Activated CD8-positive, alpha-beta memory T cell treated with anti-CD3 and anti-CD28 coated beads, Interleukin-2, amount 50 U/mL, for 4 hours (primary cell): ENCODE results near the gene CD44.

Experiments
- DNase-seq: peaks from one replicate; pipeline ENCODE4 v3.0.0-alpha.2; 2020

CD44 gene

DNA sequence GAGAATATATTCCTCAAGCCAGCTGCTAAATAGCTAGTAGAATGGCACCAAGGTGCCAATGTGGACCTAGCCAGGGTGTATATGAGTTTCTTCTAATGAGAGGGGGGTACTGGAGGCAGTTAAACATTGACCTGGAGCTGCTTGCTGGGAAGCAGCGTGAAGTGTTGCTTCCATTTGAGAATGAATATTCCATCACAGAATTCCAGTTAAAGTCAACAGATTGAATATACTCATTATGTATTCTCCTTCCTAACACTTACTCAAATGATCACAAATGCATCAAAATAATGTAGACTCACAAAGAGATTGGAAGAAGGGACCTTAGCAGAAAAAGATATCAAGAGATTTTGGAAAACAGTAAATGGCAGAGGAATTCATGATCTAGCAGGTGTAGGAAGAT, 102.1 kb downstream of the CD44 start:
- no peak for DNase-seq

DNA sequence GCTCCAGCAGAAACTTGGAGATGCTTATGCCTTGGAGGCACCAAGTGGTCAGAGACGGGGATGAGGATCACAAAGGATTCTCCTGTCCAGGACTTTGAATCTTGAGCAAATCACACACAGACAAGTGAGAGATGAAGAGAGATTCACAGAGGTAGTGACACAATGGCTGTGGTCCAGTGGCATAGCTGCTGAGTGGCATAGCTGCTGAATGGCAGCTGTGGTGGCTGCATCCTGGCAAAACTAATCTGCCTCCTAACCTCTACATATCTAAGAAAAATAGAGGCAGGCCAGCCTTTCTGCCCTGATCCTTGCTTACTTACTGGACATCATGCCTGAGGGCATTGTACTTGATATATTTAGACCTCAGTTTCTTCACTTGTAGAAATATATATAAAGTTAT, 102.6 kb downstream of the CD44 start:
- no peak for DNase-seq

- no peak for DNase-seq
These were observed 103.7 kb downstream of the CD44 start for GRCh38 chr11:35242412-35243242.

GRCh38 chr11:35243774-35244173, 104.8 kb downstream of the CD44 start:
- no peak for DNase-seq

- DNase-seq = no peak
These were observed 106.1 kb downstream of the CD44 start for GRCh38 chr11:35245056-35245455.

GRCh38 chr11:35245786-35246185, 106.8 kb downstream of the CD44 start:
- no peak for DNase-seq

GRCh38 chr11:35246745-35247144, 107.8 kb downstream of the CD44 start:
- no peak for DNase-seq

- DNase-seq = peak; percentile 62
These were observed 108.5 kb downstream of the CD44 start for GRCh38 chr11:35247428-35247827.

DNA sequence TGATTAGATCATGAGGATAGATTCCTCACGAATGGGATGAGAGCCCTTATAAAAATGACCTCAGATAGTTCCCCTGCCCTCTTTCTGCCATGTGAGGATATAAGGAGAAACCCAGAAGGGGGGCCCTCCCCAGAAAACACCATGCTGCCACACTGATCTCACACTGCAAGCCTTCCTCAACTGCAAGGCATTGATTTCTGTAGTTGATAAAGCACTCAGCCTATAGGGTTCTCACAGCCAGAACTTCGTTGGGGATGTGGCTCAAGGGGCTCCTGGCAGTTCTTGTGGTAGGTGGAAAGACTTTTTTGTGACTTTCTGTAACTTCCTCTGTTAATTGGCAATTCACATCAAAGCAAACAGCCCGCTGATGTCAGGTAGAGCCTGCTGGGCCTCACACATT, 108.9 kb downstream of the CD44 start:
- no peak for DNase-seq

DNA sequence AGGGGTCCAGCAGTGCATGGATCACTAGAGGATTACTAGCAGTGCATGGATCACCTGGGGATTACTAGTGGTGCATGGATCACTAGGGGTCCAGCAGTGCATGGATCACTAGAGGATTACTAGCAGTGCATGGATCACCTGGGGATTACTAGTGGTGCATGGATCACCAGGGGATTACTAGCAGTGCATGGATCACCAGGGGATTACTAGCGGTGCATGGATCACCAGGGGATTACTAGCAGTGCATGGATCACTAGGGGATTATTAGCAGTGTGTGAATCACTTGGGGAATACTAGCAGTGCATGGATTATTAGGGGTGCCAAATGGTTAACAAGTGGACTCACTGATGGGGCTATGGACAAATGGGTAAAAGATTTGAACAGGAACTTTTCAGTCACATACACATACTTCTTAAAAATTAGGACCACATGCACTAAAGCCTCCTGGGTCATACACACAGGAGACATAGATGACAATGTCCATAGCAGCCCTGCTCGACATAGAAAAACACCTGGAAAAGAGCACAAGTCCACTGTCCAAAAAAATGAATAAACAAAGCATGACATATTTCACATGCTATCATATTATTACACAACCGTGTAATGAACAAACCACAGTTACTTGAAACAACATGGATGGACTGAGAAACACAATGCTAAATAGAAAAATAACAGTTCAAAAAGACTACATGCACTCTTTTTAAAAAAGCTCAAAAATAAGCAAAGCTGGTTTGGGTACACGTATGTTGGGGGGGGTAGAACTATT, 109.8 kb downstream of the CD44 start:
- DNase-seq = no peak

- no peak for DNase-seq
These were observed 111.2 kb downstream of the CD44 start for GRCh38 chr11:35250192-35250591.

GRCh38 chr11:35250621-35251020, 111.7 kb downstream of the CD44 start:
- DNase-seq = no peak

DNA sequence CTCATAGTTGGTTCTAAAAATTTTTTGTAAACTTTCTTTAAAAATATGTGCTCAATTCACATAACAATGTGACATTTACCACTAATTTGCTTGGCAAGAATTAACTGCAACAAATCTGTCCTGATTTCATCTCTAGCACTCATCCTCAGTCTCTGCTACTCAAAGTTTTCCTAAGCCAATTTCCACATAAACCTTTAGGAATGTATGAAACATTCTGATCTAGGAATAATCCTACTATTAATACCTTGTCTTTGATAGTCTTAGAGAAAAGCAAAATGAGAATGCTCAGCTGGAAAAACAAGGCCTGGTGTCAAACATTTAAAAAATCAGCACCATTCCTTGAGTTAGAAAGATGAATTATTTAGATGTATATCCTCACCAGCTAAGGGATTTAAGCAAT, 114.3 kb downstream of the CD44 start:
- DNase-seq = no peak

DNA sequence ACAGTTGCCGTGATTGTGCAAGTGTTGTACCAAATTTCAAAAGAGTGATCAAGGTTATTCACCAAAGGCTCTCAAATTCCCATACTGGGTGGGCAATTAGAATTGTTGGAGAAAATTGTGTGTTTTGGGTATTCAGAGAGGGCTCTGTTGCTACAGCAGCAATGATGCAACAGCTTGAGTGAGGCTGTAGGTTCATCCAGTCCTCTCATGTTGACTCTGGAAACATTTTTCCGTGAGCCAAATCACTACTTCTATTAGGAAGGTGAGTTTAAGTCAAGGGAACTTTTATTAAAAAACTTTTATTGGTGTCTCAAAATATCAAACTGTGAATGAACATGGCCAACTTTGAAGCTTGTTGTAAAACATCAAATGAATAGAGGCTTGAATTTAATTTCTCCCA, 116.5 kb downstream of the CD44 start:
- DNase-seq = no peak

DNA sequence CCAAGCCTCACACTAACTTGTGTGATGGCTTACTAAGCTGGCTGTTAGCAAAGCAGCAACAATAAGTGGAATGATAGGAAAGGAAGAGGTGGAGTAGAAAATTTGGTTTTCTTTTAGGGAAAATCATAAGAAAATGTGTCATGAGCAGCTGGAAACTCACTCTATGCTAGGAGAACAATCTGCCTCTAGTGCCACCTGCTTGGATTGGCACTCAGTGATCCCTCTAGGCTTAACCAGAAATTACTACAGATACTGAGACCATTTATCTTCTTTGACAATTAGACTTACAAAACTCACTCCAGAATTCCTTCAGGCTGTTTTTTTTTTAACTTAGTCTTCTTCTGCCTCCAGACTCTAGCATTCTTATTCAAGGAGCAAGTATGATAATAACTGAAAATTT, 117.3 kb downstream of the CD44 start:
- no peak for DNase-seq

DNA sequence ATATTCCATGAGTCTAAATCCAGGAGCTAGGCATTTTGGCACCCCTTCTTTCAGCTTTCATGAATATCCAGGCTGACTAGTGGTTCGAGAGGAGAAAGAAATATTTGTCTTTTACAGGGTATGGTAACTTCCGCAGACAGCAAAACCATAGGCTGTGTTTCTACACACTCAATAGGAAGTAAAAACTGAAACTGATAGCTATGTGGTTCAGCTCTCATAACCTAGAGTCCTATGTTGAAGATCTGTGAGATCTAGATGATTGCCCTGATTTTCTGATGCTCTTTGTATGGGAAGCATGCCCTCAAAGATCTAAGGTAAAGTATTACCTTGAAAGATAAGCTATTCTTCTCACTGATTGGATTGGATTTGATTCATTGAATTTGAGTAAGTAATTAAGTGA, 118.3 kb downstream of the CD44 start:
- no peak for DNase-seq

- no peak for DNase-seq
These were observed 120.6 kb downstream of the CD44 start for GRCh38 chr11:35259529-35259928.

GRCh38 chr11:35260342-35260985, 121.5 kb downstream of the CD44 start:
- DNase-seq = no peak

DNA sequence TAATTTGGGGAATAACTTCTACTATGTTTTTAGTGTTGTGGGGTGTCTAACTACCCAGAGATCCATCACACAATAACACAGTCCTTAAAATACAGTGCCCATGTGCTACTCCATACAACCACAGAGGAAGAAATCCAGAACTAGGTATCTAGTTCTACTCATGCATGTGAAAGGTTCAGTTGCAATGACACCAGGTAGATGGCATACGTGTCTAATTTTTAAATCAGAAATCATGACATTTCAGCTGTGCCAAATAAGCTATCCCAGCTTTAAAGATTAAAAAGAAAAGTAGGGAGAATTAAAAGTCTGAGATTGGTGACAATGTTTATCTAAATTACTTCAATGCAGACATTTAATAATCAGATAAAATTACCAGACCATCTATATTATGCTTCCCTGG, 122.2 kb downstream of the CD44 start:
- DNase-seq = no peak

- no peak for DNase-seq
These were observed 123.1 kb downstream of the CD44 start for GRCh38 chr11:35262056-35262455.

- no peak for DNase-seq
These were observed 123.8 kb downstream of the CD44 start for GRCh38 chr11:35262735-35263134.

GRCh38 chr11:35265755-35266454, 126.9 kb downstream of the CD44 start:
- DNase-seq = no peak

GRCh38 chr11:35267504-35267903, 128.5 kb downstream of the CD44 start:
- DNase-seq = no peak
